ENCODE data around the gene PIP4K2A. TPM values are rescaled to one million over a fixed set of nuclear protein-coding genes. Genes with fewer than 3 reads are reported as not detected.

The PIP4K2A gene
- total RNA-seq, 1 experiment from 2014 or later, result 24.2 TPM

DNA sequence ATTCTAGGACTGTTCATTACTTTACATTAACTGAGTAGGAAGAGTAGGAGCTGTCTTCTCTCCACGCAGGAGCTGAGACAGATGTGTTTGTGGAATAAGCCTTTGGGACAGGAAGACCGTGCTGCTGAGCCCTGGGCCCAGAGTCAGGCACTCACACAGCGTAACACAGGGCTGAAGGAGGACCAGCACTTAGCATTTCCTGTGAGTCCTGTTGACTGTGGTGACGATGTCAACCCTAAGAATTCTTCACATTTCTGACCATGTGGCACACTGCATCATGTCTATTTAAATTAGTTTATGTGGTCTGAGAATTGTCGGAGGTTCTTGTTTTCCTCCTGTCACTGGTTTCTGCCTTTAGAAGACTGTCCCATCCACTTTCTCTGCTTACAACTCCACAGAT lies 117.2 kb downstream of the PIP4K2A start:
- DNase-seq, result no peak
- Mint-ChIP-seq H3K4me3 (ENCODE audit: low read depth, unreplicated experiment) (no peak overlapping the region), H3K9me3 (ENCODE audit: low read depth, unreplicated experiment) (no peaks in the 10 kb centered on the region), H3K27me3 (ENCODE audit: unreplicated experiment) (no peaks in the 10 kb centered on the region), H3K27ac (ENCODE audit: unreplicated experiment) (no peak overlapping the region), H3K36me3 (ENCODE audit: insufficient read depth, unreplicated experiment) (no peaks in the 10 kb centered on the region), H3K4me1 (ENCODE audit: low read depth, unreplicated experiment) (peaks cover 23% of the 10 kb centered on the region)
- CTCF ChIA-PET, result no interaction called here
- intact Hi-C loops (cut with micrococcal nuclease; ENCODE audit: unreplicated experiment), result no loop called here
- no TSS peak for BruUV-seq (replicated peaks)
- TF ChIP-seq, protein P1, sequence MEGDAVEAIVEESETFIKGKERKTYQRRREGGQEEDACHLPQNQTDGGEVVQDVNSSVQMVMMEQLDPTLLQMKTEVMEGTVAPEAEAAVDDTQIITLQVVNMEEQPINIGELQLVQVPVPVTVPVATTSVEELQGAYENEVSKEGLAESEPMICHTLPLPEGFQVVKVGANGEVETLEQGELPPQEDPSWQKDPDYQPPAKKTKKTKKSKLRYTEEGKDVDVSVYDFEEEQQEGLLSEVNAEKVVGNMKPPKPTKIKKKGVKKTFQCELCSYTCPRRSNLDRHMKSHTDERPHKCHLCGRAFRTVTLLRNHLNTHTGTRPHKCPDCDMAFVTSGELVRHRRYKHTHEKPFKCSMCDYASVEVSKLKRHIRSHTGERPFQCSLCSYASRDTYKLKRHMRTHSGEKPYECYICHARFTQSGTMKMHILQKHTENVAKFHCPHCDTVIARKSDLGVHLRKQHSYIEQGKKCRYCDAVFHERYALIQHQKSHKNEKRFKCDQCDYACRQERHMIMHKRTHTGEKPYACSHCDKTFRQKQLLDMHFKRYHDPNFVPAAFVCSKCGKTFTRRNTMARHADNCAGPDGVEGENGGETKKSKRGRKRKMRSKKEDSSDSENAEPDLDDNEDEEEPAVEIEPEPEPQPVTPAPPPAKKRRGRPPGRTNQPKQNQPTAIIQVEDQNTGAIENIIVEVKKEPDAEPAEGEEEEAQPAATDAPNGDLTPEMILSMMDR (IDR thresholded peaks at IDR 0.05; ENCODE audit: unreplicated experiment), result no peak

DNA sequence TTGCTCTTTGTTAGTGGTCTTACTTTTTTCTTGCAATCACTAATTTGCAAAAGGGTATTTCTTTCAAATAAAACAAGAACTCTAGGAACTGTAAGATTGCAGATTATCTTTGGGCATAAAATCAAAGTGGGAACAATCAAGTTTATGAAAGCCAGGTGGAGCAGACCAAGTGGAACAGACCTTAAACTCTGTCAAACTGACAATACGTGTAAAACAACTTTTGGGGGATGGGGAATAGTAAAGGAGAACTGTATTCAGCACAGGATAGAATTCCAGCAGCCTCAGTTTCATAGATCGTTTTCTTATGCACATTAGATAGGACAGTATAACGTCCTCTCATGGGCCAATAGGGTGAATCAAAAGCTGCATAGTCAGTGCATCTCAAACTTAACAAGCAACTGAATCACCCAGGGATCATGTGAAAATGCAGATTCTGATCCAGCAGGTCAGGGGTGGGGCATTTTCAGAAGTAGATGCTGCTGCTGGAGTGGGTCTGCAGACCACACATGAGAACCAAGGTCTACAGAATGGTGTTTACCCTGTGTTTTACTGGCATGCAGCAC lies 120.7 kb downstream of the PIP4K2A start:
- H3K4me1 Mint-ChIP-seq (ENCODE audit: low read depth, unreplicated experiment), result peaks cover 6% of the 10 kb centered on the region
- TF ChIP-seq, protein P1 (IDR thresholded peaks at IDR 0.05; ENCODE audit: unreplicated experiment), result no peak
- peaks cover 4% of the 10 kb centered on the region for H3K36me3 Mint-ChIP-seq (ENCODE audit: insufficient read depth, unreplicated experiment)
- no peak overlapping the region for H3K4me3 Mint-ChIP-seq (ENCODE audit: low read depth, unreplicated experiment)
- CTCF ChIA-PET, result no interaction called here
- no peak overlapping the region for H3K27ac Mint-ChIP-seq (ENCODE audit: unreplicated experiment)
- BruUV-seq (replicated peaks), result no TSS peak
- DNase-seq, result no peak
- H3K27me3 Mint-ChIP-seq (ENCODE audit: unreplicated experiment), result no peaks in the 10 kb centered on the region
- intact Hi-C loops (cut with micrococcal nuclease; ENCODE audit: unreplicated experiment), result no loop called here
- no peaks in the 10 kb centered on the region for H3K9me3 Mint-ChIP-seq (ENCODE audit: low read depth, unreplicated experiment)

DNA sequence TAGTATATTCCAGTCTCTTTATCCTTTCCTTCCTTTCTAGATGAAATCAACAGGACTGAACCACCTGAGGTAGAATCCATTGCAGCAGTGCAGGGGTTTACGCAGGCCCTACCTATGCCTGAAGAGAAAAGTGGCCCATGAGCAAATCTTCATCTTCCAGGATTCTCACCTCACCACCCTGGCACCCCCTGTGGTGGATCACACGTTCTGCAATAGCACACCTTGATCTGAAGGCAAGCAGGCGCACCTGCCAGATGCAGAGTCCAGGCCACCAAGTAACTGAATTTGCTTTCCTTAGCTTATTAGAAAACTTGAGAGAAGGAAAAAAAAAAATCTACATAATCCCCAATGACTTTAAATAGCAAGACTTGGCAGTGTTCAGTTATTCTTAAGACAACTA lies 121.4 kb downstream of the PIP4K2A start:
- TF ChIP-seq, protein P1 (IDR thresholded peaks at IDR 0.05; ENCODE audit: unreplicated experiment), result no peak
- intact Hi-C loops (cut with micrococcal nuclease; ENCODE audit: unreplicated experiment), result no loop called here
- Mint-ChIP-seq H3K36me3 (ENCODE audit: insufficient read depth, unreplicated experiment) (peaks cover 4% of the 10 kb centered on the region), H3K27me3 (ENCODE audit: unreplicated experiment) (no peaks in the 10 kb centered on the region), H3K9me3 (ENCODE audit: low read depth, unreplicated experiment) (no peaks in the 10 kb centered on the region), H3K4me1 (ENCODE audit: low read depth, unreplicated experiment) (no peaks in the 10 kb centered on the region), H3K27ac (ENCODE audit: unreplicated experiment) (no peak overlapping the region), H3K4me3 (ENCODE audit: low read depth, unreplicated experiment) (no peak overlapping the region)
- no TSS peak for BruUV-seq (replicated peaks)
- CTCF ChIA-PET, result no interaction called here
- no peak for DNase-seq

DNA sequence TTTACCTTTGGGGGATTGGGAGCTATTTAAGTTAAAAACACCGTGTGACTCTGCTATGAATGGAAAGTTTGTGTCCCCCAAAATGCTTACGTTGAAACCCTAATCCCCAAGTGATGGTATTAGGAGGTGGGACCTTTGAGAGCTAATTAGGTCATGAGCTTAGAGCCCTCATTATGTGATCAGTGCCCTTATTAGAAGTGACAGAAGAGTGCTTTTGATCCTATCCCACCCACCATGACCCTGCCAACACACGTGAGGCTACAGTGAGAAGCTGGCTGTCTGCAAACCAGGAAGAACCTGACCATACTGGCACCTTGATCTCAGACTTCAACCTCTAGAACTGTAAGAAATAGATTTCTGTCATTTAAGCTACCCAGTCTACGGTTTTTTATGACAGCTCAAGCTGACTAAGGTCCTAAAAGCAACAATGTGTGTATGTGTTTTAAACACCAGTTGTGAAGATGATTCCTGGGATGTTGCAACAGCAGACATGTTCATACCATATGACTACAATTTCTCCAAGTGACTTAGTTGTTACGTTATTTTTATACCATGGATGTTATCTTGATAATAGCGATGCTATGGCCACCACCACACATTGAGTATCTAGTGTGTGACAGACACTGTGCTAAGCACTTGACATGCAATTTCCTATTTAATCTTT lies 124.4 kb downstream of the PIP4K2A start:
- Mint-ChIP-seq H3K36me3 (ENCODE audit: insufficient read depth, unreplicated experiment) (peaks cover 4% of the 10 kb centered on the region), H3K4me1 (ENCODE audit: low read depth, unreplicated experiment) (no peaks in the 10 kb centered on the region), H3K27ac (ENCODE audit: unreplicated experiment) (no peak overlapping the region), H3K9me3 (ENCODE audit: low read depth, unreplicated experiment) (no peaks in the 10 kb centered on the region), H3K27me3 (ENCODE audit: unreplicated experiment) (no peaks in the 10 kb centered on the region), H3K4me3 (ENCODE audit: low read depth, unreplicated experiment) (no peak overlapping the region)
- intact Hi-C loops (cut with micrococcal nuclease; ENCODE audit: unreplicated experiment), result no loop called here
- CTCF ChIA-PET, result interaction anchor here (0.6 kb wide), 1 partner anchor 250 kb away, joined by 3 read pairs; no protein-coding TSS in a partner anchor
- TF ChIP-seq, protein P1 (IDR thresholded peaks at IDR 0.05; ENCODE audit: unreplicated experiment), result no peak
- DNase-seq, result no peak
- no TSS peak for BruUV-seq (replicated peaks)

Data from Calu3 (cell line).